HL-60 (cell line): ENCODE measurements around the gene RLIM.

ENCODE experiments used
- CTCF ChIP-seq: IDR thresholded peaks from one replicate; pipeline ENCODE4 v1.5.1; 2011; ENCODE audit warnings: low read length, control low read depth, inconsistent platforms; ENCODE audit not compliant: insufficient read depth
- GABPA ChIP-seq: IDR thresholded peaks from 2 replicates; pipeline ENCODE4 v1.6.1; 2012; ENCODE audit warnings: low read depth
- POLR2AphosphoS5 ChIP-seq: IDR thresholded peaks from 2 replicates; pipeline ENCODE4 v1.6.1; 2012; ENCODE audit warnings: low read depth
- REST ChIP-seq: IDR thresholded peaks from 2 replicates; pipeline ENCODE4 v1.6.1; 2012; ENCODE audit warnings: low read depth; ENCODE audit not compliant: insufficient replicate concordance

GRCh38 chrX:74602142-74602541 is 12.3 kb downstream of the RLIM start:
- no peak for TF ChIP-seq REST
- no peak for TF ChIP-seq CTCF
- TF ChIP-seq GABPA = no peak
- no peak for TF ChIP-seq POLR2AphosphoS5
